ENCODE data around the gene ARID4A.

DNA sequence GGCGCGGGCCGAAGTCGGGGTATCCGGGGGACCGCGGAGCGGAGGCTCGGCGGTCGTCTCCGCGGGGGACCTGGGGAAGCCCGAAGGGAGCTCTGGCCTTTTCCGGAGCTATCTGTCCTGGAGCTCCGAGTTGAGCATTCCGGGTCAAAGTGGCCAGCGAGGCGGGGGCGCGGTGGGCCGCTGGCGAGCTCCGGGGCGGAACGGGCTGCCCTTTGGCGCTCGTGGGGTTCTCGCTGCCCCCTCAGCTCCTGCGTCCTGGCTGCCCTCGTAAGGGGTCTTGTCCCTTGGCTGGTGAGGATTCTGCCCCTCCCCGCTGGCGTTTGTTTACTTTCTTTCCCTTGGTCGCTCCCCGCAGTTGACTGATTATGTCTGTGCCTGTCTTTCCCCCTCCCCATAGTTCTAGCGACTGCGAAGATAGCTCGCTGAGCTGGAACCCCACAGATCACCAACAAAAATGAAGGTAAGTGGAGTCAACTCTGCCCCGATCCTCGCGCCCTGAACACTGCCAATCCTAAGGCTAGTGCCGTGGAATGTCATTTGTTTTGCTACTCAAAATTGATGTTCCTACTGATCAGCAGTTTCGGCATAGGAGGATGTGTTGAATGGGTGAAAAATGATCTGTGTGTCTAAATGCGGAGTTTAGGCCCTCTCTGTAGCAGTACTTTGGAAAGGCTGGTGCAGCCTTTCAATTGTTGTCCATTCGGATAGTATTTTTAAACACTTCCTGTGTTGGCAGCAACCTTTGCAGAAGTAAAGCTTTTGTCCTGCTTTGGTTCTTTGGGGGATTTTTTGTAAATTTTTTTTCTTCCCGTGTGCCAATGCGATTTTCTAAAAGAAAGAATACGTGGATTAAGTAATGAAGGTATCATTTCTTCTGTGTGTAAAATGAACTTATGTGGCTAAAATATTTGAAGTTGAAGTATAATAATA, 1.3 kb downstream of the ARID4A start:
- no peak for TF ChIP-seq MYC (IDR thresholded peaks at IDR 0.05; ENCODE audit: low read depth, low read length)
- TF ChIP-seq, protein P1, sequence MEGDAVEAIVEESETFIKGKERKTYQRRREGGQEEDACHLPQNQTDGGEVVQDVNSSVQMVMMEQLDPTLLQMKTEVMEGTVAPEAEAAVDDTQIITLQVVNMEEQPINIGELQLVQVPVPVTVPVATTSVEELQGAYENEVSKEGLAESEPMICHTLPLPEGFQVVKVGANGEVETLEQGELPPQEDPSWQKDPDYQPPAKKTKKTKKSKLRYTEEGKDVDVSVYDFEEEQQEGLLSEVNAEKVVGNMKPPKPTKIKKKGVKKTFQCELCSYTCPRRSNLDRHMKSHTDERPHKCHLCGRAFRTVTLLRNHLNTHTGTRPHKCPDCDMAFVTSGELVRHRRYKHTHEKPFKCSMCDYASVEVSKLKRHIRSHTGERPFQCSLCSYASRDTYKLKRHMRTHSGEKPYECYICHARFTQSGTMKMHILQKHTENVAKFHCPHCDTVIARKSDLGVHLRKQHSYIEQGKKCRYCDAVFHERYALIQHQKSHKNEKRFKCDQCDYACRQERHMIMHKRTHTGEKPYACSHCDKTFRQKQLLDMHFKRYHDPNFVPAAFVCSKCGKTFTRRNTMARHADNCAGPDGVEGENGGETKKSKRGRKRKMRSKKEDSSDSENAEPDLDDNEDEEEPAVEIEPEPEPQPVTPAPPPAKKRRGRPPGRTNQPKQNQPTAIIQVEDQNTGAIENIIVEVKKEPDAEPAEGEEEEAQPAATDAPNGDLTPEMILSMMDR (IDR thresholded peaks at IDR 0.05; ENCODE audit: extremely low read depth in 1 of 2, insufficient read depth in 1 of 2, low read depth in 1 of 2, low read length in 2 of 2) = no peak

Data from endothelial cell of umbilical vein (primary cell).